Measurements from ENCODE around the gene NALCN.

- no peak for TF ChIP-seq ZNF274 (IDR thresholded peaks at IDR 0.05; ENCODE audit: low read depth, low read length)
- no peak for TF ChIP-seq SUZ12 (IDR thresholded peaks at IDR 0.05; ENCODE audit: extremely low read depth, insufficient read depth, insufficient read length)
These were observed 158.2 kb downstream of the NALCN start for GRCh38 chr13:101258071-101258470.
